Mesodermal cell (in vitro differentiated cells): ENCODE measurements around the gene NANOG. TPM values are rescaled to one million over a fixed set of nuclear protein-coding genes. Genes with fewer than 3 reads are reported as not detected.
"Not testable (repeated sequence)": the region's sequence is repeated elsewhere in the genome, so short reads cannot be mapped to it uniquely, and the experiment has no call there.

ENCODE experiments used
- H3K27ac ChIP-seq: 2 replicates; pipeline ENCODE4 v1.7.0; 2013; ENCODE audit warnings: mild to moderate bottlenecking, low read depth, low read length, moderate library complexity; ENCODE audit not compliant: severe bottlenecking
- H3K36me3 ChIP-seq: 2 replicates; pipeline ENCODE4 v1.7.1; 2013; ENCODE audit warnings: mild to moderate bottlenecking, low read length, moderate library complexity; ENCODE audit not compliant: control insufficient read depth, insufficient read depth
- H3K4me1 ChIP-seq: one replicate; pipeline ENCODE4 v1.7.1; 2013; ENCODE audit warnings: mild to moderate bottlenecking, low read length; ENCODE audit not compliant: insufficient read depth, control insufficient read depth, poor library complexity, severe bottlenecking
- H3K4me3 ChIP-seq: 2 replicates; pipeline ENCODE4 v1.7.0; 2013; ENCODE audit warnings: low read length, control low read depth, mild to moderate bottlenecking; ENCODE audit not compliant: insufficient read depth, poor library complexity, severe bottlenecking; ENCODE audit errors: extremely low read depth
- H3K9me3 ChIP-seq: 2 replicates; pipeline ENCODE4 v1.7.1; 2013; ENCODE audit warnings: mild to moderate bottlenecking, low read length, moderate library complexity; ENCODE audit not compliant: control insufficient read depth
- WGBS, 2 experiments: methylation state at CpG; one replicate each; pipeline ENCODE4 v1.1.5; 2013; ENCODE audit warnings: missing lambda C conversion rate in 2 of 2; ENCODE audit not compliant: insufficient coverage in 2 of 2; 5-methylcytosine and 5-hydroxymethylcytosine counted together
- polyA plus RNA-seq, 2 experiments: library from polyadenylated mRNA; stranded (reverse); fragments of 50-300 nt; gene quantifications; one replicate each; pipeline ENCODE4 v1.2.3, GENCODE V29; 2013

The NANOG gene
- polyA plus RNA-seq (2013, experiment 1 of 2): not detected
- polyA plus RNA-seq (2013, experiment 2 of 2): not detected

DNA sequence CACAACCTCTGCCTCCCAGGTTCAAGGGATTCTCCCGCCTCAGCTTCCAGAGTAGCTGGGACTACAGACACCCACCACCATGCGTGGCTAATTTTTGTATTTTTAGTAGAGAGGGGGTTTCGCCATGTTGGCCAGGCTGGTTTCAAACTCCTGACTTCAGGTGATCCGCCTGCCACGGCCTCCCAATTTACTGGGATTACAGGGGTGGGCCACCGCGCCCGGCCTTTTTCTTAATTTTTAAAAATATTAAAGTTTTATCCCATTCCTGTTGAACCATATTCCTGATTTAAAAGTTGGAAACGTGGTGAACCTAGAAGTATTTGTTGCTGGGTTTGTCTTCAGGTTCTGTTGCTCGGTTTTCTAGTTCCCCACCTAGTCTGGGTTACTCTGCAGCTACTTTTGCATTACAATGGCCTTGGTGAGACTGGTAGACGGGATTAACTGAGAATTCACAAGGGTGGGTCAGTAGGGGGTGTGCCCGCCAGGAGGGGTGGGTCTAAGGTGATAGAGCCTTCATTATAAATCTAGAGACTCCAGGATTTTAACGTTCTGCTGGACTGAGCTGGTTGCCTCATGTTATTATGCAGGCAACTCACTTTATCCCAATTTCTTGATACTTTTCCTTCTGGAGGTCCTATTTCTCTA is at the start of gene NANOG:
NANOG (plus strand) TSS at position 519 of the 645 bp plus-strand sequence. CDS start 213 bp downstream, outside the sequence.
- not testable (repeated sequence) for H3K27ac ChIP-seq, H3K4me3 ChIP-seq, H3K36me3 ChIP-seq, H3K4me1 ChIP-seq, H3K9me3 ChIP-seq
- 82% methylated on average over 2 of the region's 13 CpGs; no CpG with 5 or more reads in 1 of the 2 experiments for WGBS, 2 experiments

DNA sequence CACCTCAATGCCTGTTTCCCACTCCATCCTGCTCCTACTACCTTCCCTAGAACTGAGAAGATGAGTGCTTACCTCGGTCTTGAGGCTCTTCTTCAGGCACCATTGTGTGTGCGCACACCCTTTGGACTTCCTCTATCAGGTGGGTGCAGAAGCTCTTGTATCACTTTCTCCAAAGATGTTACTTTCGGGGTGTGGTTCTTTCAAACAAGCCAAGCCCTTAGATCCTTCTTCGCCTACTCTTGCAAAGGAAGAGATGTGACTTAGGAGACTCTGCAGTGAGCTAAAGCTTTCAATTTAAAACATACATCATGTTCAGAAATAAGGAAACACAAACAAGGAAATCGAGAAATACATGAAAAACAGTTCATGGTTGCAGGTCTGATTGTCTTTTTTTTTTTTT is 42.0 kb upstream of the NANOG start, which contains the start of gene CLEC4C:
CLEC4C (minus strand) TSS at position 130 of the 400 bp plus-strand sequence; CDS start at position 103, 27 bp downstream.
- H3K36me3 ChIP-seq: no peaks in the 10 kb centered on the region
- 82% methylated on average over 3 of the region's 5 CpGs; no CpG with 5 or more reads in 1 of the 2 experiments for WGBS, 2 experiments
- no peak within 1 kb of the TSS for H3K27ac ChIP-seq
- H3K4me1 ChIP-seq: no peaks in the 10 kb centered on the region
- H3K9me3 ChIP-seq: no peaks in the 10 kb centered on the region
- H3K4me3 ChIP-seq: no peak within 1 kb of the TSS

DNA sequence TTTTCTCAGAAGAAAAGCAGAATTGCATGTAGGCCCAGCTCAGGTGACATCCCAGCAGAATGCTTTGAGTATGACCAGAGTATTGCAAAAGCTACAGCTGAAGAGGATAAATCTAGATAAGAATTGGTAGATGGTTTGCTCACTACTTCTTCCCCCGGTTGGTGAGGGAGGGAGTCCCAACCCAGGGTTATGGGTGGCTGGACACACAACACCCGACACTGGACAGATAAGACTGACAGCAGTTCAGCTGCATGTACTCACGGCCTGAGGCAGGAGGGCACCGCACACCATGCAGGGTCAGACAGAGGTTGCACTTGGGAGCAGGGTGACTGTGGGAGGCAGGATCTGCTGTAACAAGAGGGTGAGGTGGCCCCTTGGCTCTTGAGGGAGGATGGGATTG is 40.4 kb upstream of the NANOG start:
- WGBS, 2 experiments: 89 to 98% methylated on average over 4 of the region's 4 CpGs

DNA sequence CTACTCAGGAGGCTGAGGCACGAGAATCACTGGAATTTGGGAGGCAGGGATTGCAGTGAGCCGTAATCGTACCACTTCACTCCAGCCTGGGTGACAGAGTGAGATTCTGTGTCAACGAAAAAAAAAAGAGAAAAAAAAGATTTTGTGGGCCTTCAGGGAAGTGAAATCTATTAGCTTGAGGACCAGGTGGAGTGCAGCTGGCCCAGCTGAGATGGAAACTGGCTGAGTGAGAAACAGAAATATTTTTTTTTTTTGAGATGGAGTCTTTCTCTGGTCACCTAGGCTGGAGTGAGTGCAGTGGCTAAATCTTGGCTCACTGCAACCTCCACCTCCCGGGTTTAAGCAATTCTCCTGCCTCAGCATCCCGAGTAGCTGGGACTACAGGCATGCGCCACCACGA is 39.8 kb upstream of the NANOG start:
- Histone ChIP-seq H3K9me3 (no peaks in the 10 kb centered on the region), H3K27ac (no peak overlapping the region), H3K4me3 (no peak overlapping the region), H3K4me1 (no peaks in the 10 kb centered on the region), H3K36me3 (no peaks in the 10 kb centered on the region)
- WGBS, 2 experiments: 86 to 88% methylated on average over 6 to 7 of the region's 8 CpGs

More for the DNA sequence above, 40.4 kb upstream of the NANOG start:
- Histone ChIP-seq H3K27ac (no peak overlapping the region), H3K36me3 (no peaks in the 10 kb centered on the region), H3K9me3 (no peaks in the 10 kb centered on the region), H3K4me3 (no peak overlapping the region), H3K4me1 (no peaks in the 10 kb centered on the region)

DNA sequence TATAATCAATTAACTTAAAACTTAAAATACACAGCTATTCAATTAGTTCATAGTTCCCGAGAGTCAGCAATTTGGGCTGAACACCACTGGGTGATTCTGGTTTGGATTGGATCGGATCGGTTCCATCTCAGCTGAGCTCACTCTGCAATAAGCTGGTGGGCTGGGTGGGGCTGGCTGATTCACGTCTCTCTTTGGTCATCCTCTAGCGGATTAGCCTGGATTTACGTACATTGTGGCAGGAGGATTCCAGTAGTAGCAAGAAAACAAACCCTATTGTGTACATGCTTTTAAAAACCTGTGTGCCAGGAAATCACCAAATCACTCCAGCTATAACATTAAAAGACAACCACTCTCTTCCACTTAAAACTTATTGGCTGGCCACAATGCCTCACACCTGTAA is 38.9 kb upstream of the NANOG start:
- 60 to 66% methylated on average over 1 to 4 of the region's 6 CpGs for WGBS, 2 experiments

DNA sequence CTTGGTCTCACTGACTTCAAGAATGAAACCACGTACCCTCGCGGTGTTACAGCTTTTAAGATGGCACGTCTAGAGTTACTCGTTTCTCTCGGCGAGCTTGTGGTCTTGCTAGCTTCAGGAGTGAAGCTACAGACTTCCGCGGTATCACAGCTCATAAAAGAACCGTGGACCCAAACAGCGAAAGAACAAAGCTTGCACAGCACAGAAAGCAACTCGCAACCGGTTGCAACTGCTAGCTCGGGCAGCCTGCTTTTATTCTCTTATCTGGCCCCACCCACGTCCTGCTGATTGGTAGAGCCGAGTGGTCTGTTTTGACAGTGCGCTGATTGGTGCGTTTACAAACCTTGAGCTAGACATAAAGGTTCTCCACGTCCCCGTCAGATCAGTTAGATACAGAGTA is 37.8 kb upstream of the NANOG start:
- WGBS, 2 experiments: 90 to 93% methylated on average over 16 to 20 of the region's 20 CpGs
- no peak overlapping the region for H3K27ac ChIP-seq
- no peaks in the 10 kb centered on the region for H3K9me3 ChIP-seq
- no peak overlapping the region for H3K4me3 ChIP-seq
- H3K36me3 ChIP-seq: no peaks in the 10 kb centered on the region
- no peaks in the 10 kb centered on the region for H3K4me1 ChIP-seq

More for the DNA sequence above, 38.9 kb upstream of the NANOG start:
- Histone ChIP-seq H3K4me3 (no peak overlapping the region), H3K36me3 (no peaks in the 10 kb centered on the region), H3K9me3 (no peaks in the 10 kb centered on the region), H3K27ac (no peak overlapping the region), H3K4me1 (no peaks in the 10 kb centered on the region)

DNA sequence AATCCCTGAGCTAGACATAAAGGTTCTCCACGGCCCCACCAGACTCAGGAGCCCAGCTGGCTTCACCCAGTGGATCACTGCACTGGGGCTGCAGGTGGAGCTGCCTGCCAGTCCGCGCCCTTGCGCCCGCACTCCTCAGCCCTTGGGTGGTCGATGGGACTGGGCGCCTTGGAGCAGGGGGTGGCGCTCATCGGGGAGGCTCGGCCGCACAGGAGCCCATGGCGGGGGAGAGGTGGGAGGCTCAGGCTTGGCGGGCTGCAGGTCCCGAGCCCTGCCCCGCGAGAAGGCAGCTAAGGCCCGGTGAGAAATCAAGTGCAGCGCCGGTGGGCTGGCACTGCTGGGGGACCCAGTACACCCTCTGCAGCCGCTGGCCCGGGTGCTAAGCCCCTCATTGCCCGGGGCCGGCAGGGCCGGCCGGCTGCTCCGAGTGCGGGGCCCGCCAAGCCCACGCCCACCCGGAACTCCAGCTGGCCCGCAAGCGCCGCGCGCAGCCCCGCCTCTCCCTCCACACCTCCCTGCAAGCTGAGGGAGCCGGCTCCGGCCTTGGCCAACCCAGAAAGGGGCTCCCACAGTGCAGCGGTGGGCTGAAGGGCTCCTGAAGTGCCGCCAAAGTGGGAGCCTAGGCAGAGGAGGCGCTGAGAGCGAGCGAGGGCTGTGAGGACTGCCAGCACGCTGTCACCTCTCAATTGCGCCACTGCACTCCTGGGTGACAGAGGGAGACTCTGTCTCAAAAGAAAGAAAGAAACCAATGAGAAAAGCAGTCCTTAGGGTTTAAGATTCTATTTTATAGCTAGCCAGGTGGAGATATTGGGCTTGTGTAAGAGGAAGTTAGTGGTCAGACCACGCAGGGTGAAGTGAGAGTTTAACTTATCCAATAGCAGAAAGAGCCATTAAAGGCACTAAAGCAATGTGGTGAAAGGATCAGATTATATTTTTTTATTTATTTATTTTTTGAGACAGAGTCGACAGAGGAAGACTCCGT is 37.0 kb upstream of the NANOG start:
- not testable (repeated sequence) for H3K27ac ChIP-seq, H3K4me3 ChIP-seq, H3K9me3 ChIP-seq, H3K4me1 ChIP-seq, H3K36me3 ChIP-seq
- WGBS, 2 experiments: 93 to 94% methylated on average over 16 to 22 of the region's 48 CpGs

DNA sequence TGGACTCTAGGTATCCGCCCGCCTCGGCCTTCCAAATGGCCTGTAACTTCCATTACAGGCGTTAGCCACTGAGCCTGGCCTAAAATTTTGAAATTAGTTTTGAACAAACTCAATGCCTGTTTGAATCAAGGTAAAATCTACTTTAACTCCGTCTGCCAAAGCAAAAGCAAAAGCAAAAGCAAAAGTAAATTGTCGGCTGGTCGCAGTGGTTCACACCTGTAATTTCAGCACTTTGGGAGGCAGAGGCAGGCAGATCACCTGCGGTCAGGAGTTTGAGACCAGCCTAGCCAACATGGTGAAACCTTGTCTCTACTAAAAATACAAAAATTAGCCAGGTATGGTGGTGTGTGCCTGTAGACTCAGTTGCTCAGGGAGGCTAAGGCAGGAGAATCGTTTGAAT is 33.5 kb upstream of the NANOG start:
- WGBS, 2 experiments: 98% methylated on average over 7 of the region's 9 CpGs
- H3K4me1 ChIP-seq, H3K36me3 ChIP-seq, H3K4me3 ChIP-seq, H3K9me3 ChIP-seq, H3K27ac ChIP-seq: not testable (repeated sequence)

DNA sequence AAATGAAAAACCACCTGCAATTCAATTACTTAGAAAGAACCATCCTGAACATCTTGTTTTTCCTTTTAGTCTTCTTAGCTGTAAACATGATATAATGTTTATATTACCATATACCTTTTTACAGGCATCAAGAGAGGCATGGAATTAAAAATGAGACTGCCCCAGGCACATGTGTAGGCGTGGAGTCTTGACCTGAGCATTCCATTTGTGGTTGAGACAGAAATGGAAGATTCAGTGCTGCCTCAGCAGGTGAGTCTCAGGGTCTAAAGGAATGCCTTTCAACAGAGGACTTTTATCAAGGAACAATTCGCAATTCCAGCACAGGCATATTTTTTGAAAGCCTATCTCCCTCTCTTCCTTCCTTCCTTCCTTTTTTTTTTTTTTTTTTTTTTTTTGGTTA is 32.2 kb upstream of the NANOG start:
- 86% methylated on average over 1 of the region's 2 CpGs; no CpG with 5 or more reads in 1 of the 2 experiments for WGBS, 2 experiments
- H3K4me1 ChIP-seq: peaks cover 3% of the 10 kb centered on the region
- H3K36me3 ChIP-seq: no peaks in the 10 kb centered on the region
- no peak overlapping the region for H3K4me3 ChIP-seq
- H3K27ac ChIP-seq: no peak overlapping the region
- no peaks in the 10 kb centered on the region for H3K9me3 ChIP-seq

DNA sequence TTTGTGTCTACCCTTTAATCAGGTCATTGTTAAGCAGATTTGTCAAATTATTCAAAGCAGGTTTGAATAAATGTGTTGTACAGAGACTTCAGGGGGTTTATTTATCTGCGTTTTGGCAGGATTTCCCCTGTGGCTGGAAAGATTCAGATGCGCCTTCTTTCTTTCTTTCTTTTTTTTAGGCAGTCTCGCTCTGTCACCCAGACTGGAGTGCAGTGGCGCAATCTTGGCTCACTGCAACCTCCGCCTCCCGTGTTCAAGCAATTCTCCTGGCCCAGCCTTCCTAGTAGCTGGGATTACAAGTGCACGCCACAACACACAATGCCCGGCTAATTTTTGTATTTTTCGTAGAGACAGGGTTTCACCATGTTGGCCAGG is 30.4 kb upstream of the NANOG start:
- Histone ChIP-seq H3K36me3 (no peaks in the 10 kb centered on the region), H3K27ac (no peak overlapping the region), H3K9me3 (no peaks in the 10 kb centered on the region), H3K4me3 (no peak overlapping the region), H3K4me1 (peaks cover 3% of the 10 kb centered on the region)
- 74 to 83% methylated on average over 8 of the region's 9 CpGs for WGBS, 2 experiments
